Ishikawa (cell line): Measurements from ENCODE around the gene SEMA3A.

ENCODE experiments used
- CEBPB ChIP-seq: IDR thresholded peaks from 2 replicates; pipeline ENCODE4 v1.6.1; 2012
- CREB1 ChIP-seq: IDR thresholded peaks from 2 replicates; pipeline ENCODE4 v1.6.1; 2012; ENCODE audit warnings: low read depth
- EGR1 ChIP-seq: IDR thresholded peaks from 2 replicates; pipeline ENCODE4 v1.6.1; 2012
- EP300 ChIP-seq: IDR thresholded peaks from 2 replicates; pipeline ENCODE4 v1.6.1; 2012; ENCODE audit warnings: borderline replicate concordance
- FOXM1 ChIP-seq: IDR thresholded peaks from 2 replicates; pipeline ENCODE4 v1.6.1; 2012; ENCODE audit warnings: low read depth, borderline replicate concordance
- MAX ChIP-seq: IDR thresholded peaks from 2 replicates; pipeline ENCODE4 v1.6.1; 2012
- NFIC ChIP-seq: IDR thresholded peaks from 2 replicates; pipeline ENCODE4 v1.6.1; 2012
- RAD21 ChIP-seq: IDR thresholded peaks from 2 replicates; pipeline ENCODE4 v1.6.1; 2012; ENCODE audit warnings: low read depth
- REST ChIP-seq: IDR thresholded peaks from 2 replicates; pipeline ENCODE4 v1.6.1; 2012; ENCODE audit warnings: low read depth, mild to moderate bottlenecking
- TAF1 ChIP-seq: IDR thresholded peaks from 2 replicates; pipeline ENCODE4 v1.6.1; 2012; ENCODE audit warnings: low read depth, mild to moderate bottlenecking
- TCF12 ChIP-seq: IDR thresholded peaks from 2 replicates; pipeline ENCODE4 v1.6.1; 2012; ENCODE audit warnings: low read depth
- TEAD4 ChIP-seq: IDR thresholded peaks from 2 replicates; pipeline ENCODE4 v1.6.1; 2012
- USF1 ChIP-seq: IDR thresholded peaks from 2 replicates; pipeline ENCODE4 v1.6.1; 2012
- YY1 ChIP-seq: IDR thresholded peaks from 2 replicates; pipeline ENCODE4 v1.6.1; 2012; ENCODE audit warnings: low read depth
- ZBTB7A ChIP-seq: IDR thresholded peaks from 2 replicates; pipeline ENCODE4 v1.6.1; 2012; ENCODE audit warnings: low read depth

SEMA3A gene

DNA sequence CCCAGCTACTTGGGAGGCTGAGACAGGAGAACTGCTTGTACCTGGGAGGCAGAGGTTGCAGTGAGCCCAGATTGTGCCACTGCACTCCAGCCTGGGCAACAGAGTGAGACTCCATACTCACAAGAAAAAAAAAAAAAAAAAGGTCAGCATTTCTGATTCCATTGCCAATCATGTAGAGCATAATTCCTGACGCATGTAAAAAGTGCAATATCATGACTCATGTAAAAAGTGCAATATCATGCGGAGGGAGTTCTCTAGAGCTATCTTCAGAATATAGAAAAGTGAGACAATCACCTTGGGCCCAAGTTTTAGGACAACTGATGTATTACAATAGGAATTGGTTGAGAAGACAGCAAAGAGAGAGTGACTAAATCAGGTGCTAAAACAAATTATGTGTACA is 85.8 kb downstream of the SEMA3A start:
- no peak for TF ChIP-seq USF1
- TF ChIP-seq FOXM1: no peak
- no peak for TF ChIP-seq CREB1

DNA sequence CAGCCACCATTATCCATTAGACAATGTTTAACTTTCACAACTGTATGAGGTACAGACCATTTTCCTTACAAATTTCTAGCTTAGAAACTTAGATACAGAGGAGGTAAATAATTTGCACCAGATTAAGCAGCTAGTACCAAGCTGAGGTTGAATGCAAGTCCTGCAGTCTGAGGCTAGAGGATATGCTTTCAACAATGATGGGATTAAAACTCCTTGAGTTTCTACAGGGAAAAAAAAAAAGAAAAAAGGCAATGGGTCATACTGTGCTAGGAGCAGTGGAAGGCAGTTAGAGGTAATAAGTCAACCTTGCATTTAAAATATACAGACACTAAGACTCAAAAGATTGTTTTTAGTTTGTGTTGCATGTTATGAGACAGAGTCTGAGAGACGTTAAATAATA is 86.5 kb downstream of the SEMA3A start:
- no peak for TF ChIP-seq MAX
- TF ChIP-seq ZBTB7A: no peak
- no peak for TF ChIP-seq REST
- TF ChIP-seq CREB1: no peak
- TF ChIP-seq CEBPB: no peak
- TF ChIP-seq TCF12: no peak
- no peak for TF ChIP-seq YY1
- TF ChIP-seq EGR1: no peak

DNA sequence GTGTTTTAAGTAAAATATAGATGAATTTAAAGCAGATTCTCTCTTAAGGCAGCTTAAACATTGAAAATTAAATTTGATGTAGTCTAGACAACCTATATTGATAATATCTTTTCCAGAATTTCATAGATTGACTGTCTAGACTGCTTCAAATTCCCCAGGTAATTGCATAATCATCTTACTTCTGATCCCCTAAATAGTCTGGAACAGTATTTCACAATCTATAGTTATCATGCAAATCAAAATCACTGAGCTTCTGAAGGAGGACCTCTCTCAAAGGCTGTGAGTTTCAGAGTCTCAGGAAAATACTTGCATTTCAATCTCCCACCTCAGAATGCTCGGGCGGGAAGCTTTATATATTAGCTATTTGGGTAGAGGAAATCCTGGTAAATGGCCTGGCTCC is 87.3 kb downstream of the SEMA3A start:
- TF ChIP-seq TAF1 (no peak), CEBPB (peak; percentile 25; the same call in 1 of the 2 replicates)

DNA sequence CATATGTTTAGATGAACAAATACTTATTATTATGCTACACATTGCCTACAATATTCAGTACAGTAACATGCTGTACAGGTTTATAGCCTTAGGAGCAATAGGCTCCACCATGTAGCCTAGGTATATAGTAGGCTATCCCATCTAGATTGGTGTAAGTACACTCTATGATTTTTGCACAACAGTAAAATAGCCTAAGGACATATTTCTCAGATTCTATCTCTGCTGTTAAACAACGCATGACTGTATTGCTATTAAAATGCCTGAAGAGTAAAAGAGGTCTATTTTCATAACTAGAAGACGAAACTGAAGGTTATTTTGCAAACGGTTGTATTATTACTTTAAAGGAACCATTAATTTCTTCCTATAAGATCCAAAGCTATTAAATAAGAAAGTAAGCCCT is 88.3 kb downstream of the SEMA3A start:
- TF ChIP-seq EP300 (no peak), TCF12 (no peak), TEAD4 (no peak), REST (no peak), RAD21 (no peak), USF1 (no peak), CREB1 (no peak), MAX (no peak), CEBPB (no peak)

GRCh38 chr7:84105586-84105985 is 89.0 kb downstream of the SEMA3A start:
- TF ChIP-seq USF1 (no peak), TEAD4 (no peak), MAX (no peak), CEBPB (no peak), TAF1 (no peak), TCF12 (no peak)

DNA sequence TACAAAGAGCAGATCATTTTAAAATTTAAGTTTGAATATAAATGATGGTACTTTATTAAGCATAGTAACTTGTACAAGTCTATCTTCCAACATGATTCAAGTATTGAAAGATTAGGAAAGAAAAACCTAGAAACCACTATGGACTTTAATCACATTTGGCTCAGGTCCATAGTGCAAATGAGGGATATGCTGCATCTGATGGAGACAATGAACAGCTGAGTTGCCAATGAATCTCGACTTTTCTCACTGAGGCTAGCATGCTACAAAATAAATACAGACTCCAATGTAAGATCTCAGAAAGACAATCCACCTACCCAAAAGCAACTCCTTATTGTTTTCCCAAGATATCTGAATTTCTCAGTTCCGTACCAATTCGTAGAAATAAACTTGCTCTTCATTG is 89.8 kb downstream of the SEMA3A start:
- TF ChIP-seq USF1: no peak
- TF ChIP-seq EGR1: no peak
- TF ChIP-seq RAD21: no peak

DNA sequence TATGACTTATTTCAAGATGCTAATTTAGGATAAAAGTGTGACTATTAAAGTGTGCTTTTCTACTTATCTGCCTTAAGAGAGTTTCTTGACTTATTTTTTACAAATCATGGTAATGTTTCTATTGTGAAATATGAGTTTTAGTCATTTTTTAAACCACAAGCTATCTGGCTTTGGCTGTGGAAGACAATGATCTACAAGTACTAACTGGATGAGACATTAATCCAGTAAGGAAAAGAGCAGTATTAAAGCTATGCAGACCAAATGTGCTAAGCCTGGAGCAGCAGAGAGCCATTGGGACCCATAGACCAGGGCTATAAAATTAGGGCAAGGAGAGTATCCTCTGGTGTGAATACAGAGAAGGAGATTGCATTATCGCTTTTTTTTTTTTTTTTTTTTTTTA is 92.4 kb downstream of the SEMA3A start:
- no peak for TF ChIP-seq EP300
- no peak for TF ChIP-seq YY1
- no peak for TF ChIP-seq REST
- no peak for TF ChIP-seq FOXM1
- no peak for TF ChIP-seq MAX
- no peak for TF ChIP-seq NFIC
